GM12801 (cell line): ENCODE measurements around the gene VAMP8.

Experiments
- TF ChIP-seq, protein P1 (sequence below): IDR thresholded peaks from one replicate; pipeline ENCODE4 v1.5.1; 2011; ENCODE audit warnings: control low read depth; ENCODE audit not compliant: insufficient read length; ENCODE audit errors: extremely low read depth

VAMP8 gene

GRCh38 chr2:85588236-85588635 lies 10.8 kb downstream of the VAMP8 start:
- TF ChIP-seq, protein P1, sequence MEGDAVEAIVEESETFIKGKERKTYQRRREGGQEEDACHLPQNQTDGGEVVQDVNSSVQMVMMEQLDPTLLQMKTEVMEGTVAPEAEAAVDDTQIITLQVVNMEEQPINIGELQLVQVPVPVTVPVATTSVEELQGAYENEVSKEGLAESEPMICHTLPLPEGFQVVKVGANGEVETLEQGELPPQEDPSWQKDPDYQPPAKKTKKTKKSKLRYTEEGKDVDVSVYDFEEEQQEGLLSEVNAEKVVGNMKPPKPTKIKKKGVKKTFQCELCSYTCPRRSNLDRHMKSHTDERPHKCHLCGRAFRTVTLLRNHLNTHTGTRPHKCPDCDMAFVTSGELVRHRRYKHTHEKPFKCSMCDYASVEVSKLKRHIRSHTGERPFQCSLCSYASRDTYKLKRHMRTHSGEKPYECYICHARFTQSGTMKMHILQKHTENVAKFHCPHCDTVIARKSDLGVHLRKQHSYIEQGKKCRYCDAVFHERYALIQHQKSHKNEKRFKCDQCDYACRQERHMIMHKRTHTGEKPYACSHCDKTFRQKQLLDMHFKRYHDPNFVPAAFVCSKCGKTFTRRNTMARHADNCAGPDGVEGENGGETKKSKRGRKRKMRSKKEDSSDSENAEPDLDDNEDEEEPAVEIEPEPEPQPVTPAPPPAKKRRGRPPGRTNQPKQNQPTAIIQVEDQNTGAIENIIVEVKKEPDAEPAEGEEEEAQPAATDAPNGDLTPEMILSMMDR = no peak

DNA sequence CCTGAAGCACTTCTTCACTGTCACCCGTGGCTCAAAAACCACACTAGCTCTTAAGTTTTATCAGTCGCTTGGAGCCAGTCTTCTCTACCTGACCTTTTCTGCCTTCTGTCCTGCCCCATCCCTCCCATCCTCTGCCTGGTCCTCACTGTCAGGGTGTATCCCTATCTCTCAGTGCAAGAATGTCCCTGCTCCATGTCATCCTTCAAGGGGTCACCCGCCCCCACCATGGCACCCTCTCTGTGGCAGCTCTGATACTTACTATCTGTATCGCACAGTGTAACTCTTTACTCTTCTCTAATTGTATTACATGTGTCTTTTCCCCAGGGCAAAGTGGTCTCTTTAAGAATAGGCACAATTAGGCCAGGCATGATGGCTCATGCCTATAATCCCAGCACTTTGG lies 11.3 kb downstream of the VAMP8 start:
- TF ChIP-seq, protein P1 = no peak

- TF ChIP-seq, protein P1 = no peak
Observed at GRCh38 chr2:85589181-85589580, 11.8 kb downstream of the VAMP8 start.

GRCh38 chr2:85589982-85590791 lies 12.8 kb downstream of the VAMP8 start:
- TF ChIP-seq, protein P1 = no peak

GRCh38 chr2:85590950-85591349 lies 13.6 kb downstream of the VAMP8 start:
- TF ChIP-seq, protein P1 = no peak

DNA sequence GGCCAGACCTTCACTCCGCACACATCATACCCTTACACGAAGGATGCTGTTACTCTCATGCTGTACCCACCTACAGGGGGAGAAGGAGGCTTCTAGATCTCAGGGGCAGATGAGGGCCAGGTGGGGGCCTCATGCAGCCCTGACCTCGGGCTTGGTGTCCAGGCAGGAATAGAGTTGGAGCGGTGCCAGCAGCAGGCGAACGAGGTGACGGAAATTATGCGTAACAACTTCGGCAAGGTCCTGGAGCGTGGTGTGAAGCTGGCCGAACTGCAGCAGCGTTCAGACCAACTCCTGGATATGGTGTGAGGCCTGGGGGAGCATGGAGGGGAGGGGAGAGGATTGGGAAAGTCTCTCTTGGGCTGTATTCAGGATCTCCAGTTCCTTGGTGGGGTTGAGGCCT lies 14.2 kb downstream of the VAMP8 start:
- TF ChIP-seq, protein P1 = no peak

GRCh38 chr2:85593023-85593422 lies 15.6 kb downstream of the VAMP8 start:
- TF ChIP-seq, protein P1 = no peak
